SU-DHL-6 (cell line): ENCODE measurements around the gene TWSG1.

Experiments
- EZH2phosphoT487 ChIP-seq: fragments of 200-600 bp; sonication (generic), shearing (Covaris generic); conservative IDR thresholded peaks from 2 replicates; pipeline ENCODE4 v1.6.1; 2018; ENCODE audit warnings: mild to moderate bottlenecking, antibody characterized with exemption, low read length, moderate library complexity, mixed read lengths
- TF ChIP-seq, protein P1 (sequence below): fragments of 200-600 bp; sonication (generic); IDR thresholded peaks from one replicate; pipeline ENCODE4 v1.5.1; 2017; ENCODE audit warnings: antibody characterized with exemption, mild to moderate bottlenecking, low read length, moderate library complexity; ENCODE audit not compliant: insufficient read depth, poor library complexity, severe bottlenecking

DNA sequence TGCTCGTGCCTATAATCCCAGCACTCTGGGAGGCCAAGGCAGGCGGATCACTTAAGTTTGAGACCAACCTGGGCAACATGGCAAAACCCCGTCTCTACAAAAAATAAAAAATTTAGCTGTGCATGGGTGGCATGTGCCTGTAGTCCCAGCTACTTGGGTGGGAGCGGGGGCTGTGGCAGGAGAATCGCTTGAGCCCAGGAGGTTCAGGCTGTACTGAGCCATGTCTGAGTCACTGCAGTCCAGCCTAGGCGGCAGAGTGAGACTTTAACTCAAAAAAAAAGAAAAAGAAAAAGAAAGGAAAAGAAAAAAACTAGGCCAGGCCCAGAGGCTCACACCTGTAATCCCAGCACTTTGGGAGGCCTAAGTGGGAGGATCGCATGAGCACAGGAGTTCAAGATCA, 30.8 kb downstream of the TWSG1 start:
- TF ChIP-seq, protein P1, sequence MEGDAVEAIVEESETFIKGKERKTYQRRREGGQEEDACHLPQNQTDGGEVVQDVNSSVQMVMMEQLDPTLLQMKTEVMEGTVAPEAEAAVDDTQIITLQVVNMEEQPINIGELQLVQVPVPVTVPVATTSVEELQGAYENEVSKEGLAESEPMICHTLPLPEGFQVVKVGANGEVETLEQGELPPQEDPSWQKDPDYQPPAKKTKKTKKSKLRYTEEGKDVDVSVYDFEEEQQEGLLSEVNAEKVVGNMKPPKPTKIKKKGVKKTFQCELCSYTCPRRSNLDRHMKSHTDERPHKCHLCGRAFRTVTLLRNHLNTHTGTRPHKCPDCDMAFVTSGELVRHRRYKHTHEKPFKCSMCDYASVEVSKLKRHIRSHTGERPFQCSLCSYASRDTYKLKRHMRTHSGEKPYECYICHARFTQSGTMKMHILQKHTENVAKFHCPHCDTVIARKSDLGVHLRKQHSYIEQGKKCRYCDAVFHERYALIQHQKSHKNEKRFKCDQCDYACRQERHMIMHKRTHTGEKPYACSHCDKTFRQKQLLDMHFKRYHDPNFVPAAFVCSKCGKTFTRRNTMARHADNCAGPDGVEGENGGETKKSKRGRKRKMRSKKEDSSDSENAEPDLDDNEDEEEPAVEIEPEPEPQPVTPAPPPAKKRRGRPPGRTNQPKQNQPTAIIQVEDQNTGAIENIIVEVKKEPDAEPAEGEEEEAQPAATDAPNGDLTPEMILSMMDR, result no peak
- no peak for TF ChIP-seq EZH2phosphoT487
